ENCODE measurements around the gene HIVEP3.

- no peak for TF ChIP-seq CTCF (IDR thresholded peaks at IDR 0.05)
- no peak for TF ChIP-seq POLR2A (IDR thresholded peaks at IDR 0.05)
Measured at GRCh38 chr1:41631971-41632370, 286.8 kb downstream of the HIVEP3 start.
